ENCODE data around the gene ITPR1.

The ITPR1 gene

GRCh38 chr3:4599612-4600011, 106.5 kb downstream of the ITPR1 start:
- no peak for DNase-seq

GRCh38 chr3:4600493-4600892, 107.3 kb downstream of the ITPR1 start:
- DNase-seq, result no peak

- no peak for DNase-seq
Observed at GRCh38 chr3:4601892-4602291, 108.7 kb downstream of the ITPR1 start.

GRCh38 chr3:4604693-4605092, 111.5 kb downstream of the ITPR1 start:
- no peak for DNase-seq

GRCh38 chr3:4606911-4607310, 113.8 kb downstream of the ITPR1 start:
- DNase-seq, result no peak

GRCh38 chr3:4613366-4613765, 120.2 kb downstream of the ITPR1 start:
- DNase-seq, result no peak

- DNase-seq, result no peak
Observed at GRCh38 chr3:4614070-4614469, 120.9 kb downstream of the ITPR1 start.

- DNase-seq, result no peak
Observed at GRCh38 chr3:4614927-4615326, 121.8 kb downstream of the ITPR1 start.

- no peak for DNase-seq
Observed at GRCh38 chr3:4615750-4616149, 122.6 kb downstream of the ITPR1 start.

GRCh38 chr3:4623421-4623999, 130.4 kb downstream of the ITPR1 start:
- DNase-seq, result no peak

GRCh38 chr3:4627651-4628375, 134.7 kb downstream of the ITPR1 start:
- DNase-seq, result no peak

GRCh38 chr3:4629095-4630007, 136.2 kb downstream of the ITPR1 start:
- no peak for DNase-seq

GRCh38 chr3:4633078-4634004, 140.2 kb downstream of the ITPR1 start:
- no peak for DNase-seq

- no peak for DNase-seq
Observed at GRCh38 chr3:4634894-4635293, 141.7 kb downstream of the ITPR1 start.

GRCh38 chr3:4637265-4637664, 144.1 kb downstream of the ITPR1 start:
- no peak for DNase-seq

GRCh38 chr3:4641863-4642563, 148.9 kb downstream of the ITPR1 start:
- DNase-seq, result no peak

GRCh38 chr3:4642611-4643010, 149.5 kb downstream of the ITPR1 start:
- no peak for DNase-seq

- no peak for DNase-seq
Observed at GRCh38 chr3:4643904-4644547, 150.9 kb downstream of the ITPR1 start.

GRCh38 chr3:4644951-4645350, 151.8 kb downstream of the ITPR1 start:
- DNase-seq, result no peak

GRCh38 chr3:4645468-4645867, 152.3 kb downstream of the ITPR1 start:
- DNase-seq, result no peak

- no peak for DNase-seq
Observed at GRCh38 chr3:4647411-4647810, 154.3 kb downstream of the ITPR1 start.

Measured in activated naive CD4-positive, alpha-beta T cell treated with anti-CD3 and anti-CD28 coated beads, Interleukin-2, amount 50 U/mL, for 16 hours (primary cell).